Neural progenitor cell (in vitro differentiated cells): Measurements from ENCODE around the gene METRNL. TPM values are rescaled to one million over a fixed set of nuclear protein-coding genes. Genes with fewer than 3 reads are reported as not detected.

Experiments used
- DNase-seq: peaks from one replicate; pipeline ENCODE4 v3.0.0-alpha.2; 2016; ENCODE audit warnings: low spot score
- H2AFZ ChIP-seq: fragments of 200-600 bp; sonication (generic); replicated peaks from 2 replicates; pipeline ENCODE4 v1.6.1; 2016; ENCODE audit warnings: antibody characterized with exemption
- H3F3A ChIP-seq: fragments of 200-600 bp; sonication (generic); 2 replicates; pipeline ENCODE4 v1.6.1; 2016; ENCODE audit warnings: antibody characterized with exemption, low read depth
- H3K27ac ChIP-seq: fragments of 200-600 bp; sonication (generic); 2 replicates; pipeline ENCODE4 v1.5.1; 2016; ENCODE audit warnings: mild to moderate bottlenecking
- H3K27me3 ChIP-seq: fragments of 200-600 bp; sonication (generic); 2 replicates; pipeline ENCODE4 v1.6.1; 2016; ENCODE audit warnings: mild to moderate bottlenecking, moderate library complexity
- H3K36me3 ChIP-seq: fragments of 200-600 bp; sonication (generic); 2 replicates; pipeline ENCODE4 v1.5.1; 2016
- H3K4me1 ChIP-seq: fragments of 200-600 bp; sonication (generic); 2 replicates; pipeline ENCODE4 v1.6.1; 2016; ENCODE audit warnings: mixed run types
- H3K4me2 ChIP-seq: fragments of 200-600 bp; sonication (generic); 2 replicates; pipeline ENCODE4 v1.6.1; 2016
- H3K4me3 ChIP-seq: fragments of 200-600 bp; sonication (generic); 2 replicates; pipeline ENCODE4 v1.5.1; 2016
- H3K79me2 ChIP-seq: fragments of 200-600 bp; sonication (generic); 2 replicates; pipeline ENCODE4 v1.6.1; 2016; ENCODE audit warnings: low read depth
- H3K9ac ChIP-seq: fragments of 200-600 bp; sonication (generic); 2 replicates; pipeline ENCODE4 v1.6.1; 2016
- H3K9me3 ChIP-seq: fragments of 200-600 bp; sonication (generic); 2 replicates; pipeline ENCODE4 v1.5.1; 2016; ENCODE audit warnings: low read depth
- H4K20me1 ChIP-seq: fragments of 200-600 bp; sonication (generic); 2 replicates; pipeline ENCODE4 v1.6.1; 2016; ENCODE audit warnings: low read depth
- H3K27ac Mint-ChIP-seq: 3 replicates; pipeline ENCODE4 v1.8.0; 2021; ENCODE audit warnings: mixed read lengths
- H3K27me3 Mint-ChIP-seq: 2 replicates; pipeline ENCODE4 v1.8.0; 2022; ENCODE audit warnings: low read depth, mild to moderate bottlenecking, inconsistent platforms, moderate library complexity, mixed read lengths; ENCODE audit not compliant: insufficient read depth
- H3K36me3 Mint-ChIP-seq: 3 replicates; pipeline ENCODE4 v1.8.0; 2021; ENCODE audit warnings: mixed read lengths
- H3K4me1 Mint-ChIP-seq: 3 replicates; pipeline ENCODE4 v1.8.0; 2021; ENCODE audit warnings: mixed read lengths
- H3K4me3 Mint-ChIP-seq: 3 replicates; pipeline ENCODE4 v1.8.0; 2021; ENCODE audit warnings: mild to moderate bottlenecking, moderate library complexity, mixed read lengths
- H3K9me3 Mint-ChIP-seq: 3 replicates; pipeline ENCODE4 v1.8.0; 2020; ENCODE audit warnings: mixed read lengths
- EZH2 ChIP-seq: fragments of 200-600 bp; sonication (generic); IDR thresholded peaks from 2 replicates; pipeline ENCODE4 v1.6.1; 2017; ENCODE audit warnings: antibody characterized with exemption, mild to moderate bottlenecking, moderate library complexity
- EZH2phosphoT487 ChIP-seq: fragments of 200-600 bp; sonication (generic); IDR thresholded peaks from 2 replicates; pipeline ENCODE4 v1.6.1; 2017; ENCODE audit warnings: antibody characterized with exemption
- total RNA-seq: library from RNA; depleted of rRNA; stranded (reverse); fragments of >200 nt; gene quantifications from 2 replicates; pipeline ENCODE4 v1.2.3, GENCODE V29; 2015; ENCODE audit warnings: low replicate concordance
- TF ChIP-seq, protein P1 (sequence below): fragments of 200-600 bp; sonication (generic); IDR thresholded peaks from 2 replicates; pipeline ENCODE4 v1.5.1; 2017; ENCODE audit warnings: antibody characterized with exemption, mild to moderate bottlenecking

Gene METRNL
- total RNA-seq, 1 donor from 2014 or later = 3.6 TPM

DNA sequence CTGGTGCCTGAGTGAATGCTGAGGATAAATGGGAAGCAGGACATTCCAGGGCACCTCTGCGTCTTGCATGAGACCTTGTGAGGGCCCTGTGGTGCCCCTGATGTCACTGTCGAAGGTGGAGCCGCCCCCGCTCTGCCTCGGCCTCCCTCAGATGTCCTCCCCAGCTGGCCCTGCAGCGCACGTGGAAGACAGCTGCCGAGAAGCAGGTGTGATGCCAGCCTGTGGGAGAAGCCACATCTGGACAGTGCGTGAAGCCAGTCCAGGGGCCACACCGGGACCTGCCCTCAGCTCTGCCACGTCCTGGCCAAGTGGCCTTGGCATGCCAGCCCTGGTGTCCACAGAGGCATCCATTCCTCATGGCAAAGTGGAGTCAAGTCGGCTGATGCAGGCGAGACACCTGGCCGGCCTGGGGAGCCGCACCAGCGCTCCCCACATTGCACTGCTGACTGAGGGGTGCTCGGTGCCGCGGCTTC lies 21.6 kb upstream of the METRNL start:
- TF ChIP-seq EZH2phosphoT487 (no peak), EZH2 (no peak)
- no peaks in the 10 kb centered on the region for H4K20me1 ChIP-seq
- H3K79me2 ChIP-seq = no peaks in the 10 kb centered on the region
- H3K27me3 ChIP-seq = no peaks in the 10 kb centered on the region
- no peak overlapping the region for H3K27ac Mint-ChIP-seq
- H3K4me1 Mint-ChIP-seq = peaks cover 19% of the 10 kb centered on the region
- no peak overlapping the region for H3K27ac ChIP-seq
- H3K27me3 Mint-ChIP-seq = peaks cover 5% of the 10 kb centered on the region
- H3K9me3 Mint-ChIP-seq = peaks cover 2% of the 10 kb centered on the region
- no peaks in the 10 kb centered on the region for H3K36me3 Mint-ChIP-seq
- H3K9me3 ChIP-seq = no peaks in the 10 kb centered on the region
- H2AFZ ChIP-seq = no peak overlapping the region
- H3K4me3 Mint-ChIP-seq = no peak overlapping the region
- no peak overlapping the region for H3K4me2 ChIP-seq
- DNase-seq = peak; percentile 1
- H3K36me3 ChIP-seq = no peaks in the 10 kb centered on the region
- no peak overlapping the region for H3K9ac ChIP-seq
- no peak overlapping the region for H3K4me3 ChIP-seq
- peaks cover 5% of the 10 kb centered on the region for H3F3A ChIP-seq
- H3K4me1 ChIP-seq = no peaks in the 10 kb centered on the region

DNA sequence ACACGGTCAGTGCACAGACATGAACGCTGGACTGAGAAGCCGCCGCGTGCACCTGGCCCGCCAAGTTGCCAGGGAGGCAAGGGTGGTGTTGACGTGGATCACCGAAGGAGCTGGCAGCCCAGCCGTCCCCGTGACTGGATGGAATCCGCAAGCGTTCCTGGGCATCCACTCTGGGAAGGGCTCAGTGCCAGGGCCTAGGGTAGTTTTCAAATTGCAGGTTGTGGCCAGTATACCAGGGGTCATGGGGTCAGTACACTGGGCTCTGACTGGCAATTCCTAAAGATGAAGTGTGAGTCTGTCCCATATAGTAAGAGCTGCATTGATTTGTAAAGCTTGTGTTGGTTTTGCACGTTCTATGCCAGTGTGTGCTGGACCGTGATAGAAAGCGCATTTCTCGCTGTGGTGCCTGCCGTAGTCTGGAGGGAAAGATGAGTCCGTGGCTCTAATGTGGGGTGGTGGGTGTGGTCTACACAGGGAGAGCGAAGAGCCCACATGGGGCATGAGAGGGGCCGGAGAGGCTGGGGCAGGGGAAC lies 21.1 kb upstream of the METRNL start:
- no peak overlapping the region for H3K4me2 ChIP-seq
- no peaks in the 10 kb centered on the region for H3K36me3 Mint-ChIP-seq
- H3K27me3 Mint-ChIP-seq = peaks cover 5% of the 10 kb centered on the region
- no peaks in the 10 kb centered on the region for H3K36me3 ChIP-seq
- DNase-seq = peak; percentile 1
- no peak overlapping the region for H2AFZ ChIP-seq
- H3K27ac ChIP-seq = no peak overlapping the region
- no peaks in the 10 kb centered on the region for H4K20me1 ChIP-seq
- TF ChIP-seq EZH2 (no peak), EZH2phosphoT487 (no peak)
- TF ChIP-seq, protein P1, sequence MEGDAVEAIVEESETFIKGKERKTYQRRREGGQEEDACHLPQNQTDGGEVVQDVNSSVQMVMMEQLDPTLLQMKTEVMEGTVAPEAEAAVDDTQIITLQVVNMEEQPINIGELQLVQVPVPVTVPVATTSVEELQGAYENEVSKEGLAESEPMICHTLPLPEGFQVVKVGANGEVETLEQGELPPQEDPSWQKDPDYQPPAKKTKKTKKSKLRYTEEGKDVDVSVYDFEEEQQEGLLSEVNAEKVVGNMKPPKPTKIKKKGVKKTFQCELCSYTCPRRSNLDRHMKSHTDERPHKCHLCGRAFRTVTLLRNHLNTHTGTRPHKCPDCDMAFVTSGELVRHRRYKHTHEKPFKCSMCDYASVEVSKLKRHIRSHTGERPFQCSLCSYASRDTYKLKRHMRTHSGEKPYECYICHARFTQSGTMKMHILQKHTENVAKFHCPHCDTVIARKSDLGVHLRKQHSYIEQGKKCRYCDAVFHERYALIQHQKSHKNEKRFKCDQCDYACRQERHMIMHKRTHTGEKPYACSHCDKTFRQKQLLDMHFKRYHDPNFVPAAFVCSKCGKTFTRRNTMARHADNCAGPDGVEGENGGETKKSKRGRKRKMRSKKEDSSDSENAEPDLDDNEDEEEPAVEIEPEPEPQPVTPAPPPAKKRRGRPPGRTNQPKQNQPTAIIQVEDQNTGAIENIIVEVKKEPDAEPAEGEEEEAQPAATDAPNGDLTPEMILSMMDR = no peak
- H3F3A ChIP-seq = peaks cover 4% of the 10 kb centered on the region
- no peak overlapping the region for H3K4me3 Mint-ChIP-seq
- H3K9me3 Mint-ChIP-seq = peaks cover 2% of the 10 kb centered on the region
- no peaks in the 10 kb centered on the region for H3K4me1 ChIP-seq
- H3K9ac ChIP-seq = no peak overlapping the region
- H3K4me1 Mint-ChIP-seq = peaks cover 17% of the 10 kb centered on the region
- no peak overlapping the region for H3K27ac Mint-ChIP-seq
- H3K4me3 ChIP-seq = no peak overlapping the region
- no peaks in the 10 kb centered on the region for H3K27me3 ChIP-seq
- H3K9me3 ChIP-seq = no peaks in the 10 kb centered on the region
- H3K79me2 ChIP-seq = no peaks in the 10 kb centered on the region

DNA sequence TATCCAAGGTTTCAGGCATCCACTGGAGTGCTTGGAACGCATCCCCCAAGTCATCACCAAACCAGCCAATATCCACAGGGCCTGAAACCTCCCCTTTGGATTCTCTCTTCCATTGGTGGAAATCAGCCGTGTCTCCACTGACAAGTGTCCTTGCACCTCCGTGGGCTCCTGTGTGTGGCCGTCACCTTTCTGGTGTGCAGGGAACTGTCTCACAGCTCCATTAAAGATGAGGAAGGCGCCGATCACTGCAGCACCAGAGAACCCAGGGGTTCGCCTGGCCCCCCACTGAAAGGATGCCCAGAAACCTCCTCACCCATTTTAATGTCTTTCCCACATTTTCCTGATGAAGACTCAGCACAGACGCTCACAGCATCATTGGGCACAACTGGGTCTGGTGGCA lies 17.8 kb upstream of the METRNL start:
- no peaks in the 10 kb centered on the region for H3K4me1 ChIP-seq
- DNase-seq = no peak
- Mint-ChIP-seq H3K36me3 (no peaks in the 10 kb centered on the region), H3K9me3 (no peaks in the 10 kb centered on the region), H3K27ac (peak overlapping the region; percentile 2), H3K4me3 (no peak overlapping the region), H3K27me3 (peaks cover 7% of the 10 kb centered on the region), H3K4me1 (peaks cover 7% of the 10 kb centered on the region)
- TF ChIP-seq EZH2phosphoT487 = no peak
- no peak for TF ChIP-seq EZH2
- TF ChIP-seq, protein P1 = no peak
- H3K79me2 ChIP-seq = no peaks in the 10 kb centered on the region
- H3K9me3 ChIP-seq = no peaks in the 10 kb centered on the region
- no peak overlapping the region for H3K4me2 ChIP-seq
- H3K27ac ChIP-seq = no peak overlapping the region
- no peaks in the 10 kb centered on the region for H3K27me3 ChIP-seq
- H3K4me3 ChIP-seq = no peak overlapping the region
- no peak overlapping the region for H3K9ac ChIP-seq
- H2AFZ ChIP-seq = no peak overlapping the region
- no peaks in the 10 kb centered on the region for H3F3A ChIP-seq
- no peaks in the 10 kb centered on the region for H4K20me1 ChIP-seq
- no peaks in the 10 kb centered on the region for H3K36me3 ChIP-seq

DNA sequence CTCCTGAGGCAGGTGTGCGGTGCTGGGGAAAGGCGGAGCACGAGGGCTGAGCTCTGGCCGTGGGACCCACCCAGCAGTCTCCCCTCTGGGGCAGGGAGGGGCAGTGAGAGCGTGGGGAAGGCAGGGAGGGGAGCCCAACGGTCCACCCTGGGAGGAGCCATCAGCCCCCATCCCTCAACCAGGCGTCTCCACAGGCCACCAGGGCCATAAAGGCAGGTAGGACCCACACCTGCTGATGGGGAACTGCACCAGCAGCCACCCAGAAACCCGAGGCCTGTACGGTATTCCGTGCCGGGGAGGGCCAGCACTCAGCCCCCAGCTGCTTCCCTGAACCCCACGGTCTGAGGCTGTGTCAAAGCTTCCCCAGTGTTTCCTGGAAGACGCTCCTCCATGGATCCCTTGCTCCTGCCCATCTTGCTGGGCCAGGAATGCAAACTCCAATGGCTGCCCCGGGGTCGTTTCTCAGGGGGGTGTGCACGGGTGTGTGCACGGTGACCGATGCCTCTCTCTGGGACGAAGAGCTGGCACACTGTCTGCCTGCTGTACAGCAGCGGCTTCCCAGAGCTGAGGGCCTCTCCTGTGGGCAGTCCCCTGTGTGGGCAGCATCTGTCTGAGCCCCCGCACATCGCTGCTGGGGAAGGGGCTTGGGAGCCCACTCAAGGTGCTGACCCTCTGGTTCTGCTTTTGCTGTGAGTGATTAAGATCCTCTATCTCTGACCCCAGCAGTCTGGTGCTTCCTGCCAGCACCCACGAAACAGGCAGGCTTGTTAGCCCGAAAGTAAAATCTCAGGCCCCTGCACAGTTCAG lies 17.2 kb upstream of the METRNL start:
- Histone ChIP-seq H3K9ac (no peak overlapping the region), H3K4me3 (no peak overlapping the region), H3K27me3 (no peaks in the 10 kb centered on the region), H3K36me3 (no peaks in the 10 kb centered on the region), H3F3A (no peaks in the 10 kb centered on the region), H3K27ac (no peak overlapping the region), H3K4me2 (no peak overlapping the region), H3K4me1 (no peaks in the 10 kb centered on the region), H3K9me3 (no peaks in the 10 kb centered on the region), H4K20me1 (no peaks in the 10 kb centered on the region), H2AFZ (no peak overlapping the region), H3K79me2 (no peaks in the 10 kb centered on the region)
- Mint-ChIP-seq H3K27ac (no peak overlapping the region), H3K4me1 (peaks cover 7% of the 10 kb centered on the region), H3K27me3 (peaks cover 7% of the 10 kb centered on the region), H3K9me3 (no peaks in the 10 kb centered on the region), H3K4me3 (peak overlapping the region; percentile 15), H3K36me3 (no peaks in the 10 kb centered on the region)
- TF ChIP-seq, protein P1 = no peak
- no peak for TF ChIP-seq EZH2
- no peak for DNase-seq
